Measurements from ENCODE around the gene NUFIP2.

NUFIP2 gene

GRCh38 chr17:29207975-29208374 lies 86.0 kb downstream of the NUFIP2 start:
- Histone ChIP-seq H3K36me3 (ENCODE audit: control insufficient read depth in 2 of 2, insufficient read depth in 2 of 2, low read length in 2 of 2) (no peaks in the 10 kb centered on the region), H3K9me3 (ENCODE audit: control insufficient read depth in 2 of 2, low read length in 2 of 2) (no peaks in the 10 kb centered on the region), H3K27ac (ENCODE audit: low read depth in 2 of 2, low read length in 2 of 2) (no peak overlapping the region), H3K4me3 (ENCODE audit: low read length in 2 of 2) (no peak overlapping the region), H3K4me1 (ENCODE audit: control insufficient read depth in 2 of 2, insufficient read depth in 2 of 2, low read length in 2 of 2) (no peaks in the 10 kb centered on the region), H3K27me3 (ENCODE audit: control insufficient read depth in 2 of 2, insufficient read depth in 2 of 2, low read length in 2 of 2) (no peaks in the 10 kb centered on the region), H3K9ac (ENCODE audit: low read depth in 1 of 2, low read length in 2 of 2) (no peak overlapping the region)

Data from mucosa of rectum (tissue), 2 donors.